GM19372 (cell line): ENCODE results near the gene MYO5B.
"Not testable (repeated sequence)": the region's sequence is repeated elsewhere in the genome, so short reads cannot be mapped to it uniquely, and the experiment has no call there.

Experiments used
- ATAC-seq: cut with Tn5 transposase; IDR thresholded peaks from one replicate; pipeline ENCODE4 v1.9.1; 2021; ENCODE audit warnings: mild to moderate bottlenecking, low read depth, moderate library complexity; ENCODE audit not compliant: unreplicated experiment

The MYO5B gene

DNA sequence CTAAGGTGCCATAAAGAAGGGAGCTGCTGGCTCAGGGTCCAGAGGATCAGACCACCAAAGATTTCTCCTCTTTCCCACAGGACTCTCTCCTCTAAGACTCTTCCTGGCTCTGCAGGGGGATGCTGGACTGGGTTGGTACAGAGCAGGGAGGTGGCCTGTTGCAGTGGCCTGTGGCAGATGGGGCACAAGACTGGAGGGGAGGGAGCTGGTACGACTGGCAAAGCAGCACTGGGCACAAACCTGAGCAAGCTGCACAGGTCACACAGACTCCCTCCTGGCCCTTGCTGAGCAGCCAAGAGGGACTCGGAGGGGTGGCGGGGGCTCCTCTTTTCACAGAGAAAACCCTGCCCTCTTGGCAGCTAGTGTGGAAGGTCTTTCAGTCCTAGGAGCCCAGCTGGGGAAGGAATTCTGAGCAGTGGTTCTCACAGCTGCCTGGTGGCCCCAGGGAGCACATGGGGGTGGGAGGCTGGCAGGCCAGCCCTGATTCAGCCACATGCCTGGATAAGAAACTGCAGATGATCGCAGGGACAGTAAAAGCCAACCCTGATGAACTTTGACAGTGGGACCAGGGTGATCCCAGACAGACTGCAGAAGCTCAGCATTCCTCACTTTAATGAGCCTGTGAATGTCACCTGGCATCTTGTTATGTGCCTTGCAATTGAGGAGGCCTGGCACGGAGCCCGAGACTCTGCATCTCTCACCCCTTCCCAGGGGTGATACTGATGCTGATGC, 349.2 kb downstream of the MYO5B start:
- no peak for ATAC-seq

DNA sequence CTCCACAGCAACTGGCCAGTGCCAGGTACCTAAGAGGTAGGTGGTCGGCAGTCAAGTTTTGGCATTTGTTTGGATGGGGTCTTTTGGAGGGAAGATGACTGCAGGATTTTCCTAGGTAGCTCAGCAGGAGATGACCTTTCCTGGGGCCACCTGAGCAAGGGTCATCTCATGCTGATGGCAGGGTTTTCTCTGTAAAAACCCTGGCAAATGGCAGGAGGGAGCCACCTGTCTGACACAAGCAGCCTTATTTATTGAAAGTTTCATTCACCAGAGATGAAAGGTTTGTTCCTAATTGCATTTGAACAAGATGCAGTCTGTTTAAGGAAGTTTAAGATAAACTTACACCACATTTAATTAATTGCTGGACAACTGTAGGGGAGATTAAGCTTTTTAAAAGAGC, 350.0 kb downstream of the MYO5B start:
- no peak for ATAC-seq

- no peak for ATAC-seq
Observed at GRCh38 chr18:49843778-49844625, 350.9 kb downstream of the MYO5B start.

DNA sequence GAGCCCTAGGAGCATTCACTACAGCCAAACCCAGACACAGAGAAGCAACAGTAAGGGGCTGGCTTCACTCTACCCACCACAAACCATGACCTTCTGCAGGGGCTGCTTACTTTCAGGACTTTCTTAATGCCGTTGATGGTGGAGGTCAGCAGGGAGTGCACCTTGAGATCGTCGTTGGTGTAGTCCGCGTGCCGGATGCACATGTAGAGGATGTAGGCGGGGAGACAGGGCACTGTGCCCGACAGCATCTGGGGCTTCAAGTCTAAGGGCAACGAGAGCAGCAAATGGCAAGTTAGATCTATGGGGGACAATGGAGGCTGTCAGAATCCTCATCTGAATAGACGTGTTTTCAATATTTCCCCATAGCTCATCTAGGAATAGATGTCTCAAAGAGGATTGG, 351.8 kb downstream of the MYO5B start:
- ATAC-seq, result no peak

- no peak for ATAC-seq
Observed at GRCh38 chr18:49842656-49843055, 352.3 kb downstream of the MYO5B start.

GRCh38 chr18:49841236-49842217, 353.4 kb downstream of the MYO5B start:
- no peak for ATAC-seq

DNA sequence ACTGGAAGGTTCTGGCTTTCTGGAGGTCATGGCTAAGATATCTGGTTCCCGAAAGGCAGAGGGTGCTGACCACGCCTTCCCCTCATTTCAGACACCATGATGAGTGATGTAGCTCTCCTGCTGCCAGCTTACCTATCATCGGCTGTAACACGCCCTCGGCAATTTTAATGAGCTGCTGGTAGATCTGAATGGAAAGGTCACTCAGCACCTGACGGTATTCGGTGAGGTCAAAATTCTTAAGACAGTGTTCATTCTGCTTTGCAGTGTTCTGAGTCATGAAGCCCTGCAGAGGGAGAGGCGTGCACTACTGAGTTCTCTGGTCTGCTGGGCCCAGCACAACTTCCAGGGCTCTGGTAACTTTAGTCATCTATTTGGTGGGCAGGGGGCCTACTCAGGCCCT, 355.9 kb downstream of the MYO5B start:
- ATAC-seq, result no peak

- no peak for ATAC-seq
Observed at GRCh38 chr18:49838381-49838780, 356.6 kb downstream of the MYO5B start.

DNA sequence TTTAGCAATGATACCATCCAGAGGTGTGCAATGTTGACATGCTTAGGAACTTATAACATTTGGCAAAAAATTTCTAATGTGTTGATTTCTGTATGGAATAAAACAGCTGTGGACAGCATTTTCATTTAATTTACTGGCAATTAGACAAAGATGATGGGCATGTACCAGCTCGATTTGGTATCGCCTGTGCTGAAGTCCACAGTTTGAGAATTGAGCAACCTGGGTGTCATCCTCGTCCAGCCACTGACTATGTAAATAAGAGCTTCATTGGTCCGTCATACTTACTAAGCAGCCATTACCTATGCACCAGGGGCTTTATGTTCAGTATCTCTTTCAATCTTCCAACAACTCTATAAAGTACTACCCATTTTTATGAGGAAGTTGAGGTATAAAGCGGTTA, 357.1 kb downstream of the MYO5B start:
- ATAC-seq, result no peak

- not testable (repeated sequence) for ATAC-seq
Observed at GRCh38 chr18:49837316-49837835, 357.6 kb downstream of the MYO5B start.

DNA sequence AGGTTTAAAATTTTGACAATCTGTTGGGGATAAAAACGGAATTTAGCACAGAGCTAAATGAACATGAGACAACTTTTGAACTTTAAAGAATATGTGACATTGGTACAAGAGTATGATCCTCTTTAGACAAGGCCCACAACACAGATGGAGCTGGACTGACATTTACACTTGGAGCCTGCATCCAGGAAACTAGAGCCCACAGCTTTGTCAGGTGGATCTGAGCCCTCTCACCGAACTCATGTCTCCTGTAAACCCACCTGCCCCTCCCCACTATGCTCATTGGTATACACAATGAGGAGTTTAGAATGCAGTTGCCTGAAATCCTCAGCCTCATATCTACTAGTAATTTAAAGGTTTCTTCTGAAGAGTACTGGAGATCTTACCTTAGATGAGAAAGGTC, 359.5 kb downstream of the MYO5B start:
- ATAC-seq, result no peak

DNA sequence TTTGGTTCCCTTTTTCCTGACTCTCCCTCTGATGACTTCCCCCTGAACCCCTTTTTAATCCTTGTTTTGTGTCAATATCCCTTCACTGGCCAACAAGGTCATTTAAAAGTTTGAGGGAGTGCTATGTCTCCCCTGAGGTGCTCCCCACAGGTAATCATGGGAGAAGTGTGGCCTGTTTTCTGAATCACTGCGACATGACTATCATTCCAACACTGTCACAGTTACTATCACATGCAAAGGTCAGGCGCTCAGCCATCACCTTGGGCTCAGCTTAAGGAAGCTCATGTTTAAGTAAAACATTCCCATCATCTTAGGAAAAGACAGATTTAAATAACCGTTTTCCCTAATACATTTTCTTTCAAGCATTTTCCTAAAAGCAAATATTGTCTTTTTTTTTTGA, 360.7 kb downstream of the MYO5B start:
- no peak for ATAC-seq

GRCh38 chr18:49833814-49834213, 361.1 kb downstream of the MYO5B start:
- ATAC-seq, result no peak

DNA sequence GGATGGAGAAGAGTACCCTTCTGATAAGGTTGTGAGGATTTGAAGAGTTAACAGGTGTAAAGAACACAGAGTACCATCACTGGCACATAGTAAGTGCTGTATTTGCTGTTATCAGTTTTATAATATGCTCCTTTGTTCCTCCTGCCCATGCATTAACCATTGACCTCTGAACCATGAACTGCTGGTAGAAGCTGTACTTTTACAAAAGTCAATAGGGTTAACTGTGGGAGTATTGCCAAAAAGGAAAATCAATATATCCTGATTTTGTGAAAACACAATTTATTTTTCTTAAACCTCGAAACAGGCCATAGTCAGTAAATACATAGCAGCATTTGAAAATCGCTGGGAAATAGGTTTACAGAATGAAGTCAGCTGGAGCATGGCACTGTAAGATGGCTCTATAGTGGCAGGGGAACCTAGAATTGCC, 362.7 kb downstream of the MYO5B start:
- no peak for ATAC-seq

- no peak for ATAC-seq
Observed at GRCh38 chr18:49827996-49828395, 367.0 kb downstream of the MYO5B start.

DNA sequence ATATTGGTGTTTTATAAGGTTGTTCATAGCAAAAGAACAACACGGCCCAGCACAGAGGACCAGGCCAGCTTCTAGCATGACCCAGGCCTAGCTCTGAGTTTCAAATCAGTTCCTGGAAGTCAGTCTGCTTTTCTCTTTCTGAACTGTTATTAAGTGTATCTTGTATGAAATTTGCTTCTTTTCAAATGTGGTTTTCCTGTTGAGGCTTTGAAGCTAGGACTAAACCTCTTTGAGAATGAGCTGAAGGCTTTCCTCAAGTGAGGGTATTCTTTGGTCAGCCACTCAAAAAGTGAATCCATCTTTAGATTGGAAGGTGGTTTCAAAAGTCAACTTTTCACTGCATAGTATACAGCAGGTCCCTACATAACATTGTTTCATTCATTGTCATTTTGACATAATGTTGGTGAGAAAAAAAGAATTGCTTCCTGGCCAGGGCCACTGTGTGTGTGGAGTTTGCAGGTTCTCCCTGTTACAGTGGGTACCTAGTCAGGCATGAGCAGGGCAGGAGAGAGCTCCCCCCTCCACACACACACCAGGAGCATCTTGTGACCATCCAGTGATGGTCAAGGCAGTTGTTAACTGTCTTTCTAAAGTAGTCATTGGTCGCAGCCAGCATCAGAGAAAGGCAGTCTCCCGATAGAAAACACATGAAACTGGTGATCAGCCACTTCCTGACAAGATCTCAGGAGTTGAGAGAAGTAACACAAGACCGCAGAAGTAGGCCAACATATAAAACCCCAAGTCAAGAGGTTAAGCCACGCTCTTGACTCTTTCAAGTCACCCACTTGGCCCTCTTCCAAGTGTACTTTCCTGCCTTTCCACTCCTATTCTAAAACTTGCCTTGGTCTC, 374.9 kb downstream of the MYO5B start:
- no peak for ATAC-seq

GRCh38 chr18:49819071-49819662, 375.8 kb downstream of the MYO5B start:
- ATAC-seq, result no peak

GRCh38 chr18:49817947-49818346, 377.0 kb downstream of the MYO5B start:
- ATAC-seq, result no peak

DNA sequence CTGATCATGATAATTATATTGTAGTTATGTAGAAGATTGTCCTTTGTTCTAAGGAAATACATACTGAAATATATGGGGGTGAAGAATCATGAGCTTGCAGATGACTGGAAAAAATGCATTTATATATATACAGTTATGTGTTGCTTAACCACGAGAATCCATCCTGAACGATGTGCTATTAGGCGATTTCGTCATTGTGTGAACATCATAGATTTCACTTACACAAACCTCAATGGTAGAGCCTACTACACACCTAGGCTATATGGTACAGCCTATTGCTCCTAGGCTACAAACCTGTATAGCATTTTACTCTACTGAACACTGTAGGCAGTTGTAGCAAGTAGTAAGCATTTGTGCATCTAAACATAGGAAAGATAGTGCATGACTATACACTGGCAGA, 379.0 kb downstream of the MYO5B start:
- ATAC-seq, result no peak
